Occipital lobe (tissue), 2 donors: Measurements from ENCODE around the gene TRAF2. TPM values are rescaled to one million over a fixed set of nuclear protein-coding genes. Genes with fewer than 3 reads are reported as not detected.
"Not testable (repeated sequence)": the region's sequence is repeated elsewhere in the genome, so short reads cannot be mapped to it uniquely, and the experiment has no call there.

Experiments used
- DNase-seq: peaks from one replicate; lab custom pipeline; 2025; lab: John Stamatoyannopoulos, UW
- total RNA-seq: library from RNA; depleted of rRNA; stranded (reverse); fragments of >200 nt; gene quantifications from one replicate; pipeline ENCODE4 v1.2.3, GENCODE V29; 2014

Gene TRAF2
- total RNA-seq, 1 donor from 2014 or later = 8.9 TPM

DNA sequence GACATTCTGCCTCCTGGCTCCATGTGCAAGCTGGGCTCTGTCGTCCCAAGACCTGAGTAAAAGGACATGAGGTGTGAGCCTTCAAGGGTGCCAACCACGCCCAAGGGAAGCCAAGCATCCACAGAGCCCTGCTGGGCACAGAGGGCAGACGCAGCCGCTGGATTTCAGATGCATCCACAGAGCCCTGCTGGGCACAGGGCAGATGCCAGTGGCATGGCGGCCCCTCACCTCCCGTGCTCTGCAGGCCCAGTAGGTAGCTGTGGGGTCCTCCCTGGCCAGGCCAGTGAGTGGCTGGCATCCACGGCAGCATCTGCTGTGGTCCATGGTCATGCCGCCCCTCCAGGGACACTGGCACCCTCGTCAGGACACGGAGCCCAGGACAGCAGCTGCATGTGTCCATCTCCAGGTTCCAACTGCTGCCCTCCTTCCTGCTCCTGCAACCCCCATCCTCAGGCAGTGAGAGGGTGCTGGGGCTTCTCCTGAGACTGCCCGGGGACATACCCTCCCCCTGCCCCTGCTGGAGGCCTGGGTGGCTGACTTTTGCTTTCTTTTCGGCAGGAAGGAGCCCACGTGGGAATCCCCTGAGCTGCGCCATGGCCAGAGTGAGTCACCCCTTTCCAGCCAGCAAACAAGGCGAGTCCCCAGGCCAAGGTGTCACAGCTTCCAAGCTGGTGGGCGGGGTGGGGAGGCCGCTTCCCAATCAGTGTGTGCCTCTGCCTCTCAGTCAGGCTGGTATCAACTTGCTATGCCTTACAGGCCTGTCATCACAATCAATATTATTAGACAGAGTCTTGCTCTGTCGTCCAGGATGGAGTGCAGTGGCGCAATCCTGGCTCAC is 4.0 kb upstream of the TRAF2 start:
- no peak for DNase-seq

DNA sequence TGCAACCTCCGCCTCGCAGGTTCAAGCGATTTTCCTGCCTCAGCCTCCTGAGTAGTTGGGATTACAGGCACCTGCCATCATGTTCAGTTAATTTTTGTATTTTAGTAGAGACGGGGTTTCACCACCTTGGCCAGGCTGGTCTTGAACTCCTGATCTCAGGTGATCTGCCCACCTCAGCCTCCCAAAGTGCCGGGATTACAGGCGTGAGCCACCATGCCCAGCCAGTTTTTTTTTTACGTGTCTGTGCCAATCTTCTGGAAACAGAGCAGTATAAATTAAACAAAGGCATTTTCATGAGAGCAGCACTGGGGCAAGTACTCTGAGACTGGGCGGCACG is 3.4 kb upstream of the TRAF2 start:
- not testable (repeated sequence) for DNase-seq

- DNase-seq = not testable (repeated sequence)
Observed at GRCh38 chr9:136883670-136884069, 2.6 kb upstream of the TRAF2 start.

DNA sequence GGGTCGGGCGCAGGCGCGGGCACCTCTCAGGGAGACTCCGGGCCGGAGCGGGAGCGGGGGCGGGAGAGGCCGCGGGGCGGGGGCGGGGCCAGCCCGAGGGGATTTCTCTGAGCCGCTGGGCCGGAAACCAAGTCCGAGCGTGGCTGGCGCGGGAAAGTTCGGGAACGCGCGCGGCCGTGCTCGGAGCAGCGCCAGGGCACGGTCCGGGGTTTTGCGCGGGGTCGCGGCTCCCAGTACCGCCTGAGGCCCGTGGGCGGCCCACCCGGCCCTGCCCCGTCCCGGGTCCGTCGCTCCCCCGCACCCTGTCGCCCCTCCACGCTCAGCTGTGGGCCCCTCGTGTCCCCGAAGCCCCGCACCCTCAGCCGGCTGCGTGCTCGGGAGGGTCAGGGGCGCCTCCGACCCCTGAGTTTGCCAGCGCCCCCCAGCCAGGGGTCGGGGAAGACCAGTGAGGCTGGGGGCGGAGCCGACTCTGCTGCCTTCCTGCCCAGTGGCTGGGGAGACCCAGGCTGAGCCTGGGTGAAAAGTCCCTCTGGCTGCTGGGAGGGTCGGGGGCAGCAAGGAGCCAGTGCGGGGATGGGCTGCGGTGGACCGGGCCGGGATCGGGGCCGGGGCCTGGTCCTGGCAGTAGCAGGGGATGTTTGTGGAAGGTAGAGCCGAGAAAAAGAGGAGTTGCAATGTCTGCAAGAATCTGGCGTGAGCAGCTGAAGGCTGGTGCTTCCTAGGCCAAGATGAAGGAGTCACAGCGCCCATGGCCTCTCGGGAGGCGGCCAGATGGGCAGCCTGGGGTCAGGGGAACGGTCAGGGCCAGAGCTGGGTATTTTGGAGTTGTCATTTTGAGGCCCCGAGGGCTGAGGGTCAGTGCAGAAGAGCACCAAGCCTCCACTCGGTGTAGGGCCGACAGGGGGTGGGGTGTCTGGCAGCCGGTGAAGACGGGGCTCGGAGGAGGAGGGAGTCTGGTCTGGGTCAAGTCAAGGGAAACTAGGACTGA is 588 bp downstream of the TRAF2 start:
- no peak for DNase-seq

GRCh38 chr9:136888454-136888853 is 2.1 kb downstream of the TRAF2 start:
- DNase-seq = no peak

GRCh38 chr9:136889858-136890257 is 3.5 kb downstream of the TRAF2 start:
- DNase-seq = no peak

DNA sequence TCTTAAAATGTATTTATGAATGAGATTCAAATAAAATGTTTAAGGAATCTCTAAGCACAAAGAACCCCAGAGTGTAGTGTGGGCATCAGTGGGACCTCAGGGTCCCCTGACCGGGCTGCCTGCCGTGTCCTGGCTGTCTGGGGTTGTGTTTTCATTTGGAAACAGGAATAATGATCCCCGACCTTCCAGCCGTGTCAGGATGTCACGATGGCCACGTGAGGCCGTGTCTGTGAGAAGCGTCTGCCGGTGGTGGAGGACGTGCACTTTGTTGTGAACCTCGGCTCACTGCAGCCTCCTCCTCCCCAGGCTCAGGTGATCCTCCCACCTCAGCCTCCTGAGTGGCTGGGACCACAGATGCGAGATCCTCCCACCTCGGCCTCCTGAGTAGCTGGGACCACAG is 4.3 kb downstream of the TRAF2 start:
- no peak for DNase-seq

DNA sequence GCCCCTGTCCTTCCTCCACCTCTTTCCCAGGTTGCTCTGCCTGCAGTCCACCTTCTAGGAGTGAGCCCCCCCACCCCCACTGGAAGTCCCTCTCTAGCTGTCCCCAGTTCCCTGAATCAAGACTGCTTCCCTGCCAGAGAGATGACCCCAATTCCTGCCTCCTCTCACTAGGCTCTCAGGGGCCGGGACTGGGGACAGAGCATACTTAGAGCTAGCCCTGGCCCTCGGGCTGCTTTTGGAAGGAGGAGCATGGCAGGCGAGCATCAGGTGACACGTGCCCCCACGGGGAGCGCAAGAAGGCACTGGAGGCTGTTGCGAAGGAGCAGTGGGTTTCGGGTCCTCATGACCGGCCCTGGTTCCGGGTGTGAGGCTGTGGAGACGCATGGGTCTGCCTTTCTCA is 9.7 kb downstream of the TRAF2 start:
- DNase-seq = no peak

GRCh38 chr9:136898483-136899100 is 12.3 kb downstream of the TRAF2 start:
- no peak for DNase-seq

GRCh38 chr9:136899196-136899595 is 12.9 kb downstream of the TRAF2 start:
- no peak for DNase-seq

DNA sequence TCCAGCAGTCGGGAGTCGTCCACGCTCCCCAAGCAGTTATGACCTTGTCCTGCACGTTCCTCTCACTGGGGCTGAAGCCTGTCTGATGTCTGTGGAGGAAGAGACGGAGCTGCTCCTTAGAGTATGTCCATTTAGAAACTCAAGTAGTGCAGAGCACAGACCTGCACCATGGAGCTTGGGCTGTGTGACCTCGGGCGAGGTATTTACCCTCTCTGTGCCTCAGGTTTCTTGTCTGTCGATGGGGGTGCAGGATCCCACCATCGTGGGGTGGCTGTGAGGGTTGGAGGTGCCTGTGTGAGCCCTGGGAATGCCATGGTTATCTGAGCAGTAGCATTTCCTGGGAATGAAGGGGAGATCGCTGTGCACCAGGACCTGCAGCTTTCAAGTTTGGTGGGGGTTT is 14.2 kb downstream of the TRAF2 start:
- DNase-seq = no peak

- no peak for DNase-seq
Observed at GRCh38 chr9:136900988-136901515, 14.7 kb downstream of the TRAF2 start.

- no peak for DNase-seq
Observed at GRCh38 chr9:136901516-136902258, 15.4 kb downstream of the TRAF2 start.

GRCh38 chr9:136902259-136902821 is 16.0 kb downstream of the TRAF2 start:
- DNase-seq = no peak

GRCh38 chr9:136903041-136903554 is 16.8 kb downstream of the TRAF2 start:
- no peak for DNase-seq

- DNase-seq = no peak
Observed at GRCh38 chr9:136906266-136906665, 19.9 kb downstream of the TRAF2 start.

DNA sequence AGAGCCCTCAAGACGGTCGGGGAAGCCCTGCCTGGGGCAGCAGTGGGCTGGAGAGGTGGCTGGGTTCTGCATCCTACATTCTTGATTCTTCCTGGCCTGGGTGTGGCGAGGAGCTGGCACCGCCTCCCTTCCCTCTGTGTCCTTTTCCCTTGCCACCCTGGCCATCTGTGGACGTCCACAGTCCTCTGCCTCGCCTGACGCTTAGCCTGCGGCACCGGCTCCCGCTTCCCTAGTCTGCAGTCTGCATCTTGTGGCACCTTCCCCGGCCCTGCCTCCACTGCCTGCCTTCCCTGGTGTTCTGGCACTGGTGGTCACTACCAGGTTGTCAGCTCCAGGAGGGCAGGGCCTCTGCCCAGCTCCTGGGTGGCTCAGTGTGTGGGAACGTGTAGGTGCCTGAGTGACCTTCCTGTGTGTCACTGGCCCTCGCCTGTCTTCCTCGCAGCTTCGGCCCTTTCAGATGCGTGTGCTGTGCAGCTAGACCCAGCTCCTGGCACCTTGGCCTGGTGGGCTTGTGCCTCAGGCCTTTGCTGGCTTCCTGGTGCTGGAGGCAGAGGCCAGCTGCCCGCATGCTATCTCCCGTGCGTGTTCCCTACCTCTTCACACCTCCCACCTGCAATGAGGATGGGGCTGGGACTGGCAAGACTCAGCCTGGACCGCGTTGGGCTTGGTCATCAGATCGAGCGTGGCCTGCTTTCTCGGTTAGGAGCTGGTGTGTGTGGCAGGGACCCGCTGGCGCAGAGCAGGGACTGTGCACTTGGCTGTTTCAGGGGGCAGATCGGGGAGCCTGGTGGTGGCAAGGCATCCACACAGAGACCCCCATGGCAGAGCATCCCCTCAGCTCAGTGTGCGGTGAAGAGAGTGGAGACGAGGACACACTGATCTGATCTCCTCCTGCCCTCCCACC is 20.9 kb downstream of the TRAF2 start:
- DNase-seq = no peak

DNA sequence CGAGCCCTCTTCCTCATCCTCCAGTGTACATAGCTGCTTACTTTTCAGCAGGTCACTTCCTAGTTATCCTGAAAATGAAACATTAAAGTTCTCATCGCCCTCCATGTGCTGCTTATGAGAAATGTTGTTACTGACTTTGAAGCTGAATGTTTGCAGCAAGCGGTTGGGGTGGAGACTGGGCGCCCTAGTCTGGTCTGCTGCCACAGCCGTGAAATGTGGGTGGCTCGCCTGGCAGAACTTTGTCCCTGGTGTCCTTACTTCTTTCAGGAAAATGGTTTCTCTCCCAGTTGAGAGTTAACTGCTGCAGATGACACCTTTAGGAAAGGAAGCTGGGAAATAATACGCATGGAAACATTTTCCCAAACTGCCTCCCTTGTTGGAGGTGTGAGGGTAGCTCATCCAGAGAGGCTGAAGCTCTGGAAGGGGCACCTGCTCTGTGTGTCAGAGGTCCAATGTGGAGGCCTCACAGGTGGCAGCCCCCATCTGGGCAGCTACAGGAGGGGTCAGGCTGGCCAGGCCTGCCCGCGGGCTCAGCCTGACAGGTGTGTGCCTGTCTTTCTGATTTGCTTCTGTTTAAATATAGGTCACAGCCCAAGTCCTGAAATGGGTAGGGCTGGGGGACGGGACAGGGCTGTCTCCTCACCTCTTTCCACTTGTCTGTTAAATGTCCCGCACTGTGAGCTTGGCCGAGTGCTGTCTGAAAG is 24.0 kb downstream of the TRAF2 start:
- no peak for DNase-seq

GRCh38 chr9:136910901-136911245 is 24.6 kb downstream of the TRAF2 start:
- DNase-seq = no peak
